Measurements from ENCODE around the gene GOLGA8F. TPM values are rescaled to one million over a fixed set of nuclear protein-coding genes. Genes with fewer than 3 reads are reported as not detected.

The GOLGA8F gene
- total and polyA plus RNA-seq, 2 donors, result 0.07 to 0.14 TPM

Other genes starting within 250 kb of the GOLGA8F start
- gene HERC2, start 56.5 kb upstream of the GOLGA8F start, total RNA-seq, result 18.7 TPM
- 27.1 TPM for gene HERC2, start 56.5 kb upstream of the GOLGA8F start, polyA plus RNA-seq
- not detected for gene GOLGA6L24, start 20.6 kb upstream of the GOLGA8F start, total RNA-seq
- gene GOLGA6L24, start 20.6 kb upstream of the GOLGA8F start, polyA plus RNA-seq, result 0.07 TPM
- gene GOLGA8G, start 154.3 kb downstream of the GOLGA8F start, total RNA-seq, result under 0.01 TPM
- gene GOLGA8G, start 154.3 kb downstream of the GOLGA8F start, polyA plus RNA-seq, result 0.07 TPM
- gene GOLGA6L25, start 174.9 kb downstream of the GOLGA8F start, total RNA-seq, result not detected
- gene GOLGA6L25, start 174.9 kb downstream of the GOLGA8F start, polyA plus RNA-seq, result 0.07 TPM

Measured in thymus (tissue), 2 donors.